GM21786 (cell line): ENCODE measurements around the gene PRKAB2.
"Not testable (repeated sequence)": the region's sequence is repeated elsewhere in the genome, so short reads cannot be mapped to it uniquely, and the experiment has no call there.

ENCODE experiments used
- ATAC-seq: cut with Tn5 transposase; IDR thresholded peaks from one replicate; pipeline ENCODE4 v1.9.1; 2021; ENCODE audit not compliant: unreplicated experiment

The PRKAB2 gene

GRCh38 chr1:147172168-147173016 is at the start of gene PRKAB2:
PRKAB2 (minus strand) TSS chr1:147172470; CDS start chr1:147172144, 326 bp downstream.
- peak; percentile 84 for ATAC-seq

GRCh38 chr1:147218606-147219005 is 46.3 kb upstream of the PRKAB2 start:
- no peak for ATAC-seq

GRCh38 chr1:147217141-147217540 is 44.9 kb upstream of the PRKAB2 start:
- no peak for ATAC-seq

- no peak for ATAC-seq
Measured at GRCh38 chr1:147216124-147216523, 43.9 kb upstream of the PRKAB2 start.

- no peak for ATAC-seq
Measured at GRCh38 chr1:147215540-147215916, 43.3 kb upstream of the PRKAB2 start.

- no peak for ATAC-seq
Measured at GRCh38 chr1:147214842-147215539, 42.7 kb upstream of the PRKAB2 start.

GRCh38 chr1:147214325-147214724 is 42.1 kb upstream of the PRKAB2 start:
- no peak for ATAC-seq

GRCh38 chr1:147213271-147213670 is 41.0 kb upstream of the PRKAB2 start:
- ATAC-seq: no peak

- no peak for ATAC-seq
Measured at GRCh38 chr1:147211577-147211976, 39.3 kb upstream of the PRKAB2 start.

- ATAC-seq: no peak
Measured at GRCh38 chr1:147210987-147211386, 38.7 kb upstream of the PRKAB2 start.

- ATAC-seq: no peak
Measured at GRCh38 chr1:147209825-147210821, 37.9 kb upstream of the PRKAB2 start.

- ATAC-seq: no peak
Measured at GRCh38 chr1:147208619-147209018, 36.3 kb upstream of the PRKAB2 start.

GRCh38 chr1:147207192-147207591 is 34.9 kb upstream of the PRKAB2 start:
- ATAC-seq: no peak

- ATAC-seq: no peak
Measured at GRCh38 chr1:147204080-147204479, 31.8 kb upstream of the PRKAB2 start.

- no peak for ATAC-seq
Measured at GRCh38 chr1:147202576-147202975, 30.3 kb upstream of the PRKAB2 start.

GRCh38 chr1:147201786-147202185 is 29.5 kb upstream of the PRKAB2 start:
- no peak for ATAC-seq

GRCh38 chr1:147201276-147201675 is 29.0 kb upstream of the PRKAB2 start:
- ATAC-seq: no peak

GRCh38 chr1:147197324-147197723 is 25.1 kb upstream of the PRKAB2 start:
- ATAC-seq: not testable (repeated sequence)

GRCh38 chr1:147189514-147189913 is 17.2 kb upstream of the PRKAB2 start:
- no peak for ATAC-seq

- no peak for ATAC-seq
Measured at GRCh38 chr1:147185432-147185831, 13.2 kb upstream of the PRKAB2 start.
